ENCODE measurements around the gene FBXL20.

DNA sequence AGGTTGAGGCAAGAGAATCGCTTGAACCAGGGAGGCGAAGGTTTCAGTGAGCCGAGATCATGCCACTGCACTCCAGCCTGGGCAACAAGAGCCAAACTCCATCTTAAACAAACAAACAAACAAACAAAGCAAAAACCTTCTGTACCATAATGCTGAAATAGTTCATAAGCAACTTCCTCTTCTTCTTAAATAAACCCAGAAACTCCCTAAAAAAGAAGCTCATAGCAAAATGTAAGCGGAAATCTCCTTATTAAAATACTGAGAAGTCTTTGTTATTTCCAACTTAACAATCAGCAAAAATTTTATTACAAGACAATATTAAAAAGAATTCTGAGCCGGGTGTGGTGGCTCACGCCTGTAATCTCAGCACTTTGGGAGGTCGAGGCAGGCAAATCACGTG is 82.8 kb downstream of the FBXL20 start:
- no peak for TF ChIP-seq CTCF (IDR thresholded peaks at IDR 0.05; ENCODE audit: insufficient read depth, low read depth, low read length)
- TF ChIP-seq EZH2 (IDR thresholded peaks at IDR 0.05; ENCODE audit: insufficient read depth, low read length) = no peak

Measured in astrocyte (in vitro differentiated cells and primary cell).